H1 (cell line): ENCODE data around the gene TDRD15.

Source experiments
- CEBPB ChIP-seq: IDR thresholded peaks from 2 replicates; pipeline ENCODE4 v1.6.1; 2012; ENCODE audit warnings: low read depth, low read length
- CREB1 ChIP-seq: IDR thresholded peaks from 2 replicates; pipeline ENCODE4 v1.6.1; 2012; ENCODE audit warnings: inconsistent platforms
- EZH2 ChIP-seq: fragments of 200-600 bp; sonication (generic); IDR thresholded peaks from 2 replicates; pipeline ENCODE4 v1.7.1; 2012; ENCODE audit warnings: low read depth, mild to moderate bottlenecking, moderate library complexity, low read length, inconsistent platforms; ENCODE audit not compliant: severe bottlenecking
- GABPA ChIP-seq: IDR thresholded peaks from 2 replicates; pipeline ENCODE4 v1.6.1; 2011; ENCODE audit warnings: mild to moderate bottlenecking, low read length, moderate library complexity, borderline replicate concordance; ENCODE audit not compliant: insufficient read depth
- KDM5A ChIP-seq: fragments of 200-600 bp; IDR thresholded peaks from 2 replicates; pipeline ENCODE4 v1.7.1; 2012; ENCODE audit warnings: mild to moderate bottlenecking, low read length, inconsistent platforms, mixed read lengths
- POLR2AphosphoS5 ChIP-seq: IDR thresholded peaks from 2 replicates; pipeline ENCODE4 v1.6.1; 2011; ENCODE audit warnings: low read depth, low read length
- RFX5 ChIP-seq: IDR thresholded peaks from 2 replicates; pipeline ENCODE4 v1.6.1; 2011; ENCODE audit warnings: low read depth, low read length, improper control_type of control experiment, borderline replicate concordance
- RXRA ChIP-seq: IDR thresholded peaks from 2 replicates; pipeline ENCODE4 v1.6.1; 2011; ENCODE audit warnings: low read depth, mild to moderate bottlenecking, low read length, moderate library complexity; ENCODE audit not compliant: insufficient read depth
- SP1 ChIP-seq: IDR thresholded peaks from 2 replicates; pipeline ENCODE4 v1.6.1; 2011; ENCODE audit warnings: low read depth, low read length
- SUZ12 ChIP-seq: fragments of 200-600 bp; sonication (generic); IDR thresholded peaks from 2 replicates; pipeline ENCODE4 v1.6.1; 2012; ENCODE audit warnings: mild to moderate bottlenecking, inconsistent platforms, low read length, moderate library complexity, mixed read lengths
- TF ChIP-seq, protein P1 (sequence below), 3 experiments: IDR thresholded peaks; 1 replicate in 2 of 3; 2 replicates in 1 of 3; pipeline versions ENCODE4 v1.5.1 to v1.6.1; 2011; ENCODE audit warnings: low read length in 3 of 3, mild to moderate bottlenecking in 3 of 3, inconsistent platforms in 2 of 3, low read depth in 1 of 3, moderate library complexity in 1 of 3; ENCODE audit not compliant: insufficient read depth in 1 of 3; ENCODE audit errors: control extremely low read depth in 1 of 3
- TF ChIP-seq, protein P2 (sequence below): IDR thresholded peaks from 2 replicates; pipeline ENCODE4 v1.6.1; 2012; ENCODE audit warnings: low read length, inconsistent platforms
- TF ChIP-seq, protein P3 (sequence below): IDR thresholded peaks from 2 replicates; pipeline ENCODE4 v1.6.1; 2011; ENCODE audit warnings: low read length, improper control_type of control experiment

DNA sequence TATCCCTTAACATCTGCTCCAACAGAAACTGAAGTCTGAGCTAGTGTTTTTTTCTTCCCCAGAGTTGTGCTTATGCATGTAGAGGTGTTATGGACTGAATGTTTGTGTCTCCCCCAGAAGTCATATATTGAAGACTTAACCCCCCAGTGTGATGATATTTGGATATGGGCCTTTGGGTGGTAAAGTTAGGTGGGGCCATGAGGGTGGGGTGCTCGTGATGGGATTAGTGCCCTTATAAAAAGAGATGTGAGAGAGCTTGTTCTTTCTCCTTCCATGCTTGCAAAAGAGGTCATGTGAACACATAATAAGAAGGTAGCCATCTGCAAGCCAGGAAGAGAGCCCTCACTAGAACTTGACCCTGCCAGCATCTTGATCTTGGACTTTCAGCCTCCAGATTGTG, 45.5 kb upstream of the TDRD15 start:
- TF ChIP-seq EZH2 (no peak), POLR2AphosphoS5 (no peak), SUZ12 (no peak), SP1 (no peak), CEBPB (no peak), GABPA (no peak), RXRA (no peak), RFX5 (no peak), KDM5A (no peak), CREB1 (no peak)
- TF ChIP-seq, protein P1, sequence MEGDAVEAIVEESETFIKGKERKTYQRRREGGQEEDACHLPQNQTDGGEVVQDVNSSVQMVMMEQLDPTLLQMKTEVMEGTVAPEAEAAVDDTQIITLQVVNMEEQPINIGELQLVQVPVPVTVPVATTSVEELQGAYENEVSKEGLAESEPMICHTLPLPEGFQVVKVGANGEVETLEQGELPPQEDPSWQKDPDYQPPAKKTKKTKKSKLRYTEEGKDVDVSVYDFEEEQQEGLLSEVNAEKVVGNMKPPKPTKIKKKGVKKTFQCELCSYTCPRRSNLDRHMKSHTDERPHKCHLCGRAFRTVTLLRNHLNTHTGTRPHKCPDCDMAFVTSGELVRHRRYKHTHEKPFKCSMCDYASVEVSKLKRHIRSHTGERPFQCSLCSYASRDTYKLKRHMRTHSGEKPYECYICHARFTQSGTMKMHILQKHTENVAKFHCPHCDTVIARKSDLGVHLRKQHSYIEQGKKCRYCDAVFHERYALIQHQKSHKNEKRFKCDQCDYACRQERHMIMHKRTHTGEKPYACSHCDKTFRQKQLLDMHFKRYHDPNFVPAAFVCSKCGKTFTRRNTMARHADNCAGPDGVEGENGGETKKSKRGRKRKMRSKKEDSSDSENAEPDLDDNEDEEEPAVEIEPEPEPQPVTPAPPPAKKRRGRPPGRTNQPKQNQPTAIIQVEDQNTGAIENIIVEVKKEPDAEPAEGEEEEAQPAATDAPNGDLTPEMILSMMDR (IDR thresholded peaks at IDR 0.05; ENCODE audit: control extremely low read depth in 1 of 3, insufficient read depth in 1 of 3, low read depth in 1 of 3, low read length in 3 of 3) = no peak
- TF ChIP-seq, protein P2, sequence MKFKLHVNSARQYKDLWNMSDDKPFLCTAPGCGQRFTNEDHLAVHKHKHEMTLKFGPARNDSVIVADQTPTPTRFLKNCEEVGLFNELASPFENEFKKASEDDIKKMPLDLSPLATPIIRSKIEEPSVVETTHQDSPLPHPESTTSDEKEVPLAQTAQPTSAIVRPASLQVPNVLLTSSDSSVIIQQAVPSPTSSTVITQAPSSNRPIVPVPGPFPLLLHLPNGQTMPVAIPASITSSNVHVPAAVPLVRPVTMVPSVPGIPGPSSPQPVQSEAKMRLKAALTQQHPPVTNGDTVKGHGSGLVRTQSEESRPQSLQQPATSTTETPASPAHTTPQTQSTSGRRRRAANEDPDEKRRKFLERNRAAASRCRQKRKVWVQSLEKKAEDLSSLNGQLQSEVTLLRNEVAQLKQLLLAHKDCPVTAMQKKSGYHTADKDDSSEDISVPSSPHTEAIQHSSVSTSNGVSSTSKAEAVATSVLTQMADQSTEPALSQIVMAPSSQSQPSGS = no peak
- TF ChIP-seq, protein P3, sequence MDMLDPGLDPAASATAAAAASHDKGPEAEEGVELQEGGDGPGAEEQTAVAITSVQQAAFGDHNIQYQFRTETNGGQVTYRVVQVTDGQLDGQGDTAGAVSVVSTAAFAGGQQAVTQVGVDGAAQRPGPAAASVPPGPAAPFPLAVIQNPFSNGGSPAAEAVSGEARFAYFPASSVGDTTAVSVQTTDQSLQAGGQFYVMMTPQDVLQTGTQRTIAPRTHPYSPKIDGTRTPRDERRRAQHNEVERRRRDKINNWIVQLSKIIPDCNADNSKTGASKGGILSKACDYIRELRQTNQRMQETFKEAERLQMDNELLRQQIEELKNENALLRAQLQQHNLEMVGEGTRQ = no peak
